ENCODE data around the gene HACL1. TPM values are rescaled to one million over a fixed set of nuclear protein-coding genes. Genes with fewer than 3 reads are reported as not detected.

Gene HACL1
- total RNA-seq, 1 donor from 2014 or later = 23.7 TPM

DNA sequence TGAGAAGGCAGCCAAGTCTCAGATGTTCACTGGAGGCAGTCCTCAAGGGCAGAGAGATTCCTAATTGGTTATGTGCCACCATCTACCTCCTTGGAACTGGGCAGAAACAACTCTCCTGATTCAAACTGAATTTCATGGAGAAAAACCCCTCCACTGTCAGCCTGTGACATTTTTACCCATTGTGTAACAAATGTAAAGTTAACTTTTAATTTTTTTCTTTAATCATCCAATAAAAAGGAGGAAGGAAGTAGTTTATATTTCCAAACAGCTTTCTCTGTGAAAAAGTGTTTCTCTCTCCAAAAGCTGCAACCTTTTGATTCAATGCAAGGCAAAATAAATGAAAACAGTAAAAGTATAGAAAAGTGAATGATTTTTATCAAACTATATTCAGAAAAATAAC, 79.4 kb downstream of the HACL1 start:
- no peak for TF ChIP-seq CTCF (IDR thresholded peaks at IDR 0.05)
- H3K4me3 Mint-ChIP-seq (ENCODE audit: unreplicated experiment) = no peak overlapping the region
- peaks cover 4% of the 10 kb centered on the region for H3K4me1 Mint-ChIP-seq (ENCODE audit: unreplicated experiment)
- H3K27me3 Mint-ChIP-seq (ENCODE audit: unreplicated experiment) = no peaks in the 10 kb centered on the region
- no peak overlapping the region for H3K27ac Mint-ChIP-seq (ENCODE audit: unreplicated experiment)
- no peaks in the 10 kb centered on the region for H3K36me3 Mint-ChIP-seq (ENCODE audit: unreplicated experiment)
- no peak for DNase-seq (ENCODE audit: extremely low spot score, unreplicated experiment)
- H3K9me3 Mint-ChIP-seq (ENCODE audit: unreplicated experiment) = no peaks in the 10 kb centered on the region

GRCh38 chr3:15521573-15521965, 79.8 kb downstream of the HACL1 start, which contains the start of gene COLQ:
COLQ (minus strand) TSS chr3:15521706; CDS start chr3:15521625, 81 bp downstream.
- DNase-seq (ENCODE audit: extremely low spot score, unreplicated experiment) = no peak

DNA sequence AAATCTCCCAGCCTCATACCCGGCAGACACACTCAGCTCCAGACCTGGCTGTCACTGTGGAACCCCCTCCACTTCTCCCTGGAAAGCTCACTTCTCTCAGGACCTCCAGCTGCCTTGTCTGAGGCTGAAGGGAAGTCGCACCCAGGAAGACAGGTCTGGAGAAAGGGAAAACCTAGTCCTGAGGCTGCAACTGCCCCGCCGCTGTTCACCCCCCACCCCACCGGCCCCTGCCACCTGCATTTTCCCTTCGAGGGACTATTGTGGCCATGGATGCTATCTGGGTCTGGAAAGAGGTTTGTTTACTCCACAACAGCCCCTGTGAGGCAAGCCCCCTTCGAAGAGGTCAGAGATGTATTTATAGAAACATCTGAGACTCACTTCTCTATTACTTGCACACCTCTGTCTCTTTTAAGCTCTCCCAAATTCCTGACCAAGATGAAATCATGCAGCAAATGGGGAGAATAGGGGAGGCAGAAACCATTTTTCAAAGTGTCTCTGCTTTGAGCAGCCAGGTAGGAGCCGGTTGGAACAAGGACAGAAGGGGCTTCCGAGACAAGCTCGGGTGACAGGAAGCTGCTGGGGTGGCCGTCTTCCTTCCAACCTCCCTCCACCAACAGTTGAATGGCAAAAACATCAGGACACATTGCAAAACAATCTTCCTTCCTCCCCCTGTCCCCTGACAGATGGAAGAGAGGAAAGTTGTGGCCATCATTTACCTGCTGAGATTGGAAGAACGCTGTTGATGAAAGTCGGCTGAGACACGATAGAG, 80.4 kb downstream of the HACL1 start:
- Mint-ChIP-seq H3K36me3 (ENCODE audit: unreplicated experiment) (no peaks in the 10 kb centered on the region), H3K27ac (ENCODE audit: unreplicated experiment) (no peak overlapping the region), H3K4me1 (ENCODE audit: unreplicated experiment) (peaks cover 4% of the 10 kb centered on the region), H3K9me3 (ENCODE audit: unreplicated experiment) (no peaks in the 10 kb centered on the region), H3K4me3 (ENCODE audit: unreplicated experiment) (no peak overlapping the region), H3K27me3 (ENCODE audit: unreplicated experiment) (no peaks in the 10 kb centered on the region)
- no peak for TF ChIP-seq CTCF (IDR thresholded peaks at IDR 0.05)
- DNase-seq (ENCODE audit: extremely low spot score, unreplicated experiment) = no peak

More at GRCh38 chr3:15521573-15521965, 79.8 kb downstream of the HACL1 start, which contains the start of gene COLQ:
- H3K4me1 Mint-ChIP-seq (ENCODE audit: unreplicated experiment) = peaks cover 4% of the 10 kb centered on the region
- no peaks in the 10 kb centered on the region for H3K27me3 Mint-ChIP-seq (ENCODE audit: unreplicated experiment)
- no peak for TF ChIP-seq CTCF (IDR thresholded peaks at IDR 0.05)
- H3K4me3 Mint-ChIP-seq (ENCODE audit: unreplicated experiment) = no peak within 1 kb of the TSS
- no peaks in the 10 kb centered on the region for H3K36me3 Mint-ChIP-seq (ENCODE audit: unreplicated experiment)
- H3K27ac Mint-ChIP-seq (ENCODE audit: unreplicated experiment) = no peak within 1 kb of the TSS
- no peaks in the 10 kb centered on the region for H3K9me3 Mint-ChIP-seq (ENCODE audit: unreplicated experiment)

DNA sequence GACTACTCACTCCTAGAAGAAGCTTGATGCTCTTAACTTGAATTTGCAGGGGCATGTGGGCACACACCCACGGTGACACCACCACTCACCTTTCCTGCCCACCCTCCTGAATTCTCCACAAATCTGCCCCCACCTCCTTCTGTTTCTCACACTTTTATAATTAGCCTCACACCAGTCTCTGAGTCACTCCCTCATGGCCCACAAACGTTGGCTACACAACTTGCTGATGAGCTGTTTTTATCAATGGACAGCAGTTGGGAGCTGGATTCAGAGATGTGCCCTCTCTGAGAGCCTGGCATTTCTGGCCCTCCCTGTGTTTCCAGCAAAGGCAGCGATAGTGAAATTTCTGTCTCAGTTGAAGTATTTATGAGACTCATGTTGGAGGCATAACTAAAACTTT, 81.2 kb downstream of the HACL1 start:
- no peaks in the 10 kb centered on the region for H3K9me3 Mint-ChIP-seq (ENCODE audit: unreplicated experiment)
- no peaks in the 10 kb centered on the region for H3K36me3 Mint-ChIP-seq (ENCODE audit: unreplicated experiment)
- H3K4me1 Mint-ChIP-seq (ENCODE audit: unreplicated experiment) = peaks cover 4% of the 10 kb centered on the region
- no peaks in the 10 kb centered on the region for H3K27me3 Mint-ChIP-seq (ENCODE audit: unreplicated experiment)
- TF ChIP-seq CTCF (IDR thresholded peaks at IDR 0.05) = no peak
- no peak for DNase-seq (ENCODE audit: extremely low spot score, unreplicated experiment)
- no peak overlapping the region for H3K4me3 Mint-ChIP-seq (ENCODE audit: unreplicated experiment)
- H3K27ac Mint-ChIP-seq (ENCODE audit: unreplicated experiment) = no peak overlapping the region

- DNase-seq (ENCODE audit: extremely low spot score, unreplicated experiment) = no peak
- H3K4me1 Mint-ChIP-seq (ENCODE audit: unreplicated experiment) = peaks cover 7% of the 10 kb centered on the region
- no peaks in the 10 kb centered on the region for H3K36me3 Mint-ChIP-seq (ENCODE audit: unreplicated experiment)
- no peak overlapping the region for H3K4me3 Mint-ChIP-seq (ENCODE audit: unreplicated experiment)
- no peak overlapping the region for H3K27ac Mint-ChIP-seq (ENCODE audit: unreplicated experiment)
- H3K27me3 Mint-ChIP-seq (ENCODE audit: unreplicated experiment) = no peaks in the 10 kb centered on the region
- no peak for TF ChIP-seq CTCF (IDR thresholded peaks at IDR 0.05)
- no peaks in the 10 kb centered on the region for H3K9me3 Mint-ChIP-seq (ENCODE audit: unreplicated experiment)
These were observed 82.3 kb downstream of the HACL1 start for GRCh38 chr3:15519096-15519495.
